Adipocyte (in vitro differentiated cells): Measurements from ENCODE around the gene MGAT5.

Experiments
- DNase-seq: peaks from one replicate; pipeline ENCODE4 v3.0.0-alpha.2; 2015; ENCODE audit warnings: low read depth
- H3K27me3 ChIP-seq: replicated peaks from 2 replicates; pipeline ENCODE4 v1.7.0; 2013; ENCODE audit warnings: mild to moderate bottlenecking, low read length, moderate library complexity; ENCODE audit not compliant: control insufficient read depth, insufficient read depth
- H3K36me3 ChIP-seq: 2 replicates; pipeline ENCODE4 v1.7.0; 2013; ENCODE audit warnings: low read length, mild to moderate bottlenecking, moderate library complexity; ENCODE audit not compliant: control insufficient read depth, insufficient read depth, severe bottlenecking
- H3K4me1 ChIP-seq: 2 replicates; pipeline ENCODE4 v1.7.0; 2013; ENCODE audit warnings: mild to moderate bottlenecking, low read length, moderate library complexity; ENCODE audit not compliant: control insufficient read depth, insufficient read depth
- H3K4me3 ChIP-seq: 2 replicates; pipeline ENCODE4 v1.7.0; 2013; ENCODE audit warnings: mild to moderate bottlenecking, low read length, moderate library complexity
- H3K9ac ChIP-seq: 2 replicates; pipeline ENCODE4 v1.7.0; 2013; ENCODE audit warnings: mild to moderate bottlenecking, low read length, moderate library complexity
- H3K9me3 ChIP-seq: 2 replicates; pipeline ENCODE4 v1.7.0; 2013; ENCODE audit warnings: mild to moderate bottlenecking, low read length, moderate library complexity; ENCODE audit not compliant: control insufficient read depth

MGAT5 gene

GRCh38 chr2:134395779-134396178 lies 141.9 kb downstream of the MGAT5 start:
- no peaks in the 10 kb centered on the region for H3K36me3 ChIP-seq
- no peaks in the 10 kb centered on the region for H3K27me3 ChIP-seq
- H3K4me1 ChIP-seq, result peaks cover 17% of the 10 kb centered on the region
- no peak for DNase-seq
- H3K4me3 ChIP-seq, result no peak overlapping the region
- no peak overlapping the region for H3K9ac ChIP-seq
- no peaks in the 10 kb centered on the region for H3K9me3 ChIP-seq

- DNase-seq, result no peak
- H3K9ac ChIP-seq, result no peak overlapping the region
- no peak overlapping the region for H3K4me3 ChIP-seq
- H3K36me3 ChIP-seq, result no peaks in the 10 kb centered on the region
- H3K27me3 ChIP-seq, result no peaks in the 10 kb centered on the region
- no peaks in the 10 kb centered on the region for H3K9me3 ChIP-seq
- peaks cover 24% of the 10 kb centered on the region for H3K4me1 ChIP-seq
These were observed 142.6 kb downstream of the MGAT5 start for GRCh38 chr2:134396493-134396892.

GRCh38 chr2:134397146-134397896 lies 143.4 kb downstream of the MGAT5 start:
- no peaks in the 10 kb centered on the region for H3K36me3 ChIP-seq
- no peak overlapping the region for H3K9ac ChIP-seq
- DNase-seq, result no peak
- peaks cover 33% of the 10 kb centered on the region for H3K4me1 ChIP-seq
- H3K9me3 ChIP-seq, result no peaks in the 10 kb centered on the region
- no peaks in the 10 kb centered on the region for H3K27me3 ChIP-seq
- no peak overlapping the region for H3K4me3 ChIP-seq

DNA sequence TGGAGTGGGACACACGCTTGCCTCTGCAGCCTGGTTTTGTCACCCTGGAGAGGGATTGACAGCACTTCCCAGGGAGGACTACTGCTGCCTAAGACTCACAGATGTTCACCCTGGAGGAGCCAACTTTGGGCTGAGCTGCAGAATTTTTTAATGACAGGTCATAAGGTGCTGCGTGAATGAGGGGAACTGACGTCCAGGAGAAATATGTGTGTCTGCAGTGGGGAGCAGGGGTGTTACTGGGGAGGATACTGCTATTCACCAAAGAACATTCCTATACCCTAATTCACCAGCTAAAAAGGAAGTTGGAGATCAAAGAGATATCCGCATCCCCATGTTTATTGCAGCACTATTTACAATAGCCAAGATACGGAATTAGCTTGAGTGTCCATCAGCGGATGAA lies 144.4 kb downstream of the MGAT5 start:
- Histone ChIP-seq H3K9me3 (no peaks in the 10 kb centered on the region), H3K27me3 (no peaks in the 10 kb centered on the region), H3K4me1 (peaks cover 31% of the 10 kb centered on the region), H3K9ac (no peak overlapping the region), H3K4me3 (no peak overlapping the region), H3K36me3 (no peaks in the 10 kb centered on the region)
- peak; percentile 42 for DNase-seq

GRCh38 chr2:134399096-134399495 lies 145.2 kb downstream of the MGAT5 start:
- H3K36me3 ChIP-seq, result no peaks in the 10 kb centered on the region
- peak; percentile 50 for DNase-seq
- no peak overlapping the region for H3K4me3 ChIP-seq
- H3K9me3 ChIP-seq, result no peaks in the 10 kb centered on the region
- H3K27me3 ChIP-seq, result no peaks in the 10 kb centered on the region
- H3K4me1 ChIP-seq, result peaks cover 27% of the 10 kb centered on the region
- H3K9ac ChIP-seq, result no peak overlapping the region

DNA sequence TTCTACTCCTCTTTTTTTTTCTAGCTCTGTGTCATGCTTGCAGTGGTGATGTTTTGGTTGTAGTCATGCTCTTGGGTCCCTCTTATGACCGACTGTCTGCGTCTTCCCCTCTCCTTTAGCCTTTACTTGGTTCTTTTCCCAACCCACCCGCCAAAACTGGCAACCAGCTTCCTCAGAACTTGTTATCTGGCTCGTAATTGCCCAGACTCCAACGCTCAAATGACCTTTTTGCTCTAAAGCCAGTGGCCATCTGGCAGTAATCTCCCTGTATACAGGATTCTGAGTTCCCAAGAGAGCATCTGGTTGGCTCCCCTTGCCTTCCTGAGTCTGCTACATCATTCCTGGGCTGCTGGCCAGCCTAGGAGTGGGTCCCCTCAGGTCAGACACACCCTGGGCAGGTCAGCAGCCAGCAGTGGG lies 147.2 kb downstream of the MGAT5 start:
- no peak overlapping the region for H3K4me3 ChIP-seq
- peak; percentile 11 for DNase-seq
- no peak overlapping the region for H3K9ac ChIP-seq
- H3K36me3 ChIP-seq, result no peaks in the 10 kb centered on the region
- H3K27me3 ChIP-seq, result no peaks in the 10 kb centered on the region
- H3K4me1 ChIP-seq, result peaks cover 41% of the 10 kb centered on the region
- no peaks in the 10 kb centered on the region for H3K9me3 ChIP-seq

DNA sequence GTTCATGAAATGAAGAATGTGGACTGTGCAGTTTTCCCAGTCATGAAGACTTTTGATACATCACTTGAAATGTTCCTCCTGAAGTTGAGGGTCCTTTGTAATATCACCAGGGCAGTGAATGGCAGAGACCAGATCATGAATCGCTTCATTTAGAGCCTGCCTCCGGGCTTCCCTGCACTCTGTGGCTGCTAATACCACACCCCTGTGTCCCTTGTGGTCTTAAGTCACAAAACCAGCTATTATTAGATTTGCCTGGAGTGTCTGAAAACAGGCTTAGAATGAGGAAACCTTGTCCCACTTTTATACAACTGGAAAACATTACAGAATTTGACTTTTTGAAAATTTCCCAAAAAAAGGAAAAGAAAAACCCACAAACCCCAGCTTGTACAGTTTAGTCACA lies 147.9 kb downstream of the MGAT5 start:
- Histone ChIP-seq H3K9me3 (no peaks in the 10 kb centered on the region), H3K4me3 (peak overlapping the region; percentile 38), H3K4me1 (peaks cover 44% of the 10 kb centered on the region), H3K27me3 (no peaks in the 10 kb centered on the region), H3K9ac (no peak overlapping the region), H3K36me3 (no peaks in the 10 kb centered on the region)
- peak; percentile 54 for DNase-seq

DNA sequence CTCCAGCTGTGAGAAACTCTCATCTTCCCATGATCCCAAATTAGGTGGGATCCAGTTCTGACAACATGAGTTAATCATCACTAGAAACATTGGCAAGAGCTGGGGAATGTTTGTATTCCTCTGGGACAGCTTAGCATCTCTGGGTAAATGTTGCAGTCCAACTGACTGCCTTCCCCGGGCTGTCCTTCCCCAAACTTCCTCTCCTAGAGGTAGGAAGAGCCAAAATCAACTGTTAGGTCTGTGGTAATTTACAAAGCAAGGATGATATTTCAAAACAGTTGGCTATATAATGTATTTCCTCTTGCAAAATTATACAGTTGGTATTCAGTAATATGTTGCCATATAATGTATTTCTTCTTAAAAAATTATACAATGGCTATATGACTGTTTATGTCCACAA lies 148.5 kb downstream of the MGAT5 start:
- Histone ChIP-seq H3K9me3 (no peaks in the 10 kb centered on the region), H3K36me3 (no peaks in the 10 kb centered on the region), H3K9ac (no peak overlapping the region), H3K4me1 (peaks cover 44% of the 10 kb centered on the region), H3K27me3 (no peaks in the 10 kb centered on the region), H3K4me3 (no peak overlapping the region)
- peak; percentile 87 for DNase-seq

DNA sequence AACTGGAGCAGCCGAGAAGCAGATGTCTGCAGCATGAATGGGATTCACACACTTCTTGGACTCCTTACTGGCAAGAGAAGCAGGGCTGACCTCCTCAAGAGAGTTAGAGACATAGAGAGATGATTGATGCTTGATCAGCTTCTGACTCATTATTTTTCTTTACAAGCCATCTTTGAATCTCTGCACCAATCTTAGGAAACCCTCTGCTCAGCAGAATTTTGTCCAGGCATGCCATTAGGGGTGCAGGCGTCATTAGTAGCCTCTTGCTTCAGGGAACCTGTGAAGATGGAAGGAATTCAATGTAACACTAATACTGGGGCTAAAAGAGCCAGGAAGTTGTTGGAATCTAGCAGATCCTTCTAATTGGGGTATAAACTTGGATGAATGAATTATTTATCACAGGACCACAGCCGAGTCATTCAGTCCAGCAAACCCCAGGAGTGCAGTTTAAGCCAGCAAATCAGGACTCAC lies 151.8 kb downstream of the MGAT5 start:
- H3K4me3 ChIP-seq, result no peak overlapping the region
- no peaks in the 10 kb centered on the region for H3K9me3 ChIP-seq
- H3K4me1 ChIP-seq, result peaks cover 53% of the 10 kb centered on the region
- DNase-seq, result no peak
- no peaks in the 10 kb centered on the region for H3K36me3 ChIP-seq
- H3K27me3 ChIP-seq, result no peaks in the 10 kb centered on the region
- no peak overlapping the region for H3K9ac ChIP-seq

- Histone ChIP-seq H3K36me3 (no peaks in the 10 kb centered on the region), H3K4me1 (peaks cover 53% of the 10 kb centered on the region), H3K4me3 (no peak overlapping the region), H3K27me3 (no peaks in the 10 kb centered on the region), H3K9me3 (no peaks in the 10 kb centered on the region), H3K9ac (no peak overlapping the region)
- no peak for DNase-seq
These were observed 152.4 kb downstream of the MGAT5 start for GRCh38 chr2:134406311-134406710.

DNA sequence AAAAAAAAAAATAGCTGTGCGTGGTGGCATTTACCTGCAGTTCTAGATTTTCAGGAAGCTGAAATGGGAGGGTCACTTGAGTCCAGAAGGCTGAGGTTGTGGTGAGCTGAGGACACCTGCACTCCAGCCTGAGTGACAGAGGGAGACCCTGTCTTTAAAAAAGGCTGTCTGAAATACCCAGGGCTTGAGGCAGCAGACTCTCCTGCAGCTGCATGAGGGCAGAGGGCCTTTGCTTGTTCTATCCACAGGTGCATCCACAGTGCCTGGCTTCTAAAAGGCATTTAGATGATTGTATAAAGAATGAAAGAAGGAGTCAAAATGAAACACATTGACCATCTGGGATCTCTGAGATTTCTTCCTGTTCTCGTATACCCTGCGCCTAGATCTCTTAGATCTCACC lies 152.9 kb downstream of the MGAT5 start:
- no peaks in the 10 kb centered on the region for H3K27me3 ChIP-seq
- no peak overlapping the region for H3K9ac ChIP-seq
- no peaks in the 10 kb centered on the region for H3K36me3 ChIP-seq
- no peaks in the 10 kb centered on the region for H3K9me3 ChIP-seq
- DNase-seq, result no peak
- no peak overlapping the region for H3K4me3 ChIP-seq
- H3K4me1 ChIP-seq, result peaks cover 52% of the 10 kb centered on the region
